Measurements from ENCODE around the gene SHROOM4.

Gene SHROOM4

DNA sequence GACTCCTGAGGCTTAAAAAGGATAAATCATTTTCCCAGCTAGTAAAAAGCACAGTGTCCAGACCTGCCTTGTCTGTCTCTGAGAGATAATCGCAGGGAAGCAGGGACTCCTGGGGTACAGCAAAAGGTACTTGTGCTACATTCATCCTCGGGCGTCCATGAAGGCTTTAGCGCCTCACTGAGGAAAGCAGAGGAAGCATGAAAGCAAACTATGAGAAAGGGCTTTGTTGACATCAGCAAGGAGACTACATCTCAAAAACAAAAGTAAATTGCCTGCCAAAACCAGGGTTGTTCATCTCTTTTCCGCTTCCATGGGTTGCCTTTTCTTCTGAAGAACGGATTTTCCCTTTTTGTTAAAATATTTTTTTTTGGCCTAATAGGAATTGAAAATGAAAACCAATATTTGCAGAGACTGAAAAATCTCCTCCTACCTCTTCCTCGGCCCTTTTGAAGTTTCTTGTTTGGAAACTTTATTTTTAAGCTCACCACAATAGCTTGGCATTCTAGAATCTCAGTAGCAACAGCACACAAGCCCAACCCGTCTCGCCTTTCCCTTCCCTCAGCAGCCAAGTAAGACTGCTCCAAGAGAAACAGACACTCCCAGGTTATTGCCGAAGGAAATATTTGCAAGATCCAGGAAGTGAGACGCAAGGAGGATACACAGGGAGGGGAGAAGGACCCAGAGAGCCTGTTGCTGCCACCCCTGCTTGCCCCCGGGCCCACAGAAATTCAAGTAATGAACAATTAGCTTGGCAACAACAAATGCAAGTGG lies 195.0 kb downstream of the SHROOM4 start:
- DNase-seq (ENCODE audit: low spot score) = no peak

DNA sequence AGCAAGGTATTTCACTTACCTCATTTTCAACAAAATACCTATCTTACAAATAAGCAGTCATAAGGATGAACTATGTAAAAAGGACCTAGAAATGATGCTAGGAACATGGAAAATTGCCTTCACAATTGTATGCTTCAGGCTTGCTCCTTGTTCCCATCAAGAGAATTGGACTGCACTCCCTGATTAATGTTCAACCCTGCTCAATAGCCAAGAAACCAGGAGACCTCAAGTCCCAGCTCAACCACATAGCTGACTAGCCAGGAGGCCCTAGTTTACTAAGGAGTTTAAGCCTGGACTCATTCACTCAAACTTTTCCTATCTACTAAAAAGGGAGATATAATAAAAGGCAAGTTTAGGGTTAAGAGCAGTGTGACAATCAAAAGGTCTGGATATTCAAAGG lies 196.8 kb downstream of the SHROOM4 start:
- DNase-seq (ENCODE audit: low spot score) = no peak

DNA sequence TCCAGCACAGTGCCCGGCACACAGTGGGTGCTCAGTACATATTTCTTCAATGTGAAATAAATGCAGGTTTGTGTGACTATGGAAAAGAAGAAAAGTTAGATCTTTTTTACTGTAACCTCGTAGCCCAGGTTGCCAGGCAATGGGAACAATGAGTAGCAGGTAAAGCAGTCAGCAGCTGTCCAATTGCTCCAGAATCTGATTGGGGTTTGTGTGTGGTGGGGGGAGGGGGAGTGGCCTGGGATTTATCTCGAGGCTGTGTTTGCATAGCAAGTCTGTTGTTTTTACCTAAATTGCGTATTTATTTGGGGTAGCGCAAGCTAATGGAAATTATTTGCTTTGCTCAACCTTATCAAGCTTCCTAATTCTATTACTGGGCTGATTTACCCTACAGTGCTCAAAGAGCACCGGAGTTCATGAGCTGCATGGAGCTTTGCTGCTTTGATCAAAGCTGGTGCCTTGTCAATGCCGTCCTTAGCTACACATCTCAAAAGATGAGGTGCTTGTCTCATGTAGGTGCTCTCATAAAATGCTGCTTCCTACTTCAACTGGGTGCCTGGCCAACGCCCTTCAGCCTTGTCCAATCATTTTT lies 198.3 kb downstream of the SHROOM4 start:
- no peak for DNase-seq (ENCODE audit: low spot score)

DNA sequence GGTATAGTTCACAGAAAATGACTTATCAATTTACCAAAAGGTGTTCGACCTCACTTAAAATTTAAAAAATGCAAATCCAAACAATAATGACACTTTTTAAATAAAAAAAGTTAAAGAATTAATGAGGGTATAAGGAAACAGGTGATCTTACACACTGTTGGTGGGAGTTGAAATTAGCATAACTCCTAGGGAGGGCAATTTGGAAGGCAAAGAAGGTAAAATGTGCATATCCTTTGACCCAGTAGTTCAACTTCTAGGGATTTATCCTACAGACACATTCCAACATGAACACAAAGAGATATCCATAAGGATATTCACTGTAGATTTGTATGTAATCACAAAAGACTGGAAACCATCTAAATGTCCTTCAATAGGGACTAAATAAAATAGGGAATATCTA lies 199.5 kb downstream of the SHROOM4 start:
- DNase-seq (ENCODE audit: low spot score) = no peak

DNA sequence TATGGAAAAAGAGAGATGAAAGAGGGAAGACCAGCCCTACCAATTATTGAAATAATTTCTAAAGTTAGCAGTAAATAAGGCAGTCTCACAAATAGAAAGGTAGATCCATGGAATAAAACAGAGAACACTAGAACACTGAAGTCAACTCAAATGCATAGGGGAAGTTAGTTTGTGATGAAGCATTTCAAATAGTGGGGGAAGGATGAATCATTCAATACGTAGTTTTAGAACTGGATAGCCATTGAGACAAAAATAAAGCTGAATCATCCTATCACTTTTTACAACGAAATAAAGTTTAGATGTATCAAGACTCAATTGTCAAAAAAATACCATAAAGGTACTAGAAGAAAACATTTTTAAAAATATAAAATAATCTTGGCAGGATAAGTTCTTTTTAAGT lies 200.1 kb downstream of the SHROOM4 start:
- DNase-seq (ENCODE audit: low spot score) = no peak

DNA sequence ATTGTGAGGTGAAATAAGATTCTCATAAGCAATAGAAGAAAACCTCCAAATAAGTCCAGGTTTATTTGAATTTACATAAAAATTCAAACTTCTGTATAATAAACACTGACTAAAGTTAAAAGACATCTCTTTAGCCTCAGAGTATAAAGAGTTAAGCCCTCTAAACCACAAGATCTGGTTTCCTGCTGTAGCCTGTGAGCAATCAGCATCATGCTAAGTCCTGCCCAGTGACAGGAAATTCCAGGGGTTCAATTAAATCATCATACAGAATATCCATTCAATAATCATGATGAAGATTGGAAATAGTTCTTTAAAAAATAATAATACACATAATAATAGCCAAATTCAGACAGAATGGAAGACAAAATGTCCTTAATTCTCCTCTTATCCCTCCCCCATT lies 204.2 kb downstream of the SHROOM4 start:
- no peak for DNase-seq (ENCODE audit: low spot score)

DNA sequence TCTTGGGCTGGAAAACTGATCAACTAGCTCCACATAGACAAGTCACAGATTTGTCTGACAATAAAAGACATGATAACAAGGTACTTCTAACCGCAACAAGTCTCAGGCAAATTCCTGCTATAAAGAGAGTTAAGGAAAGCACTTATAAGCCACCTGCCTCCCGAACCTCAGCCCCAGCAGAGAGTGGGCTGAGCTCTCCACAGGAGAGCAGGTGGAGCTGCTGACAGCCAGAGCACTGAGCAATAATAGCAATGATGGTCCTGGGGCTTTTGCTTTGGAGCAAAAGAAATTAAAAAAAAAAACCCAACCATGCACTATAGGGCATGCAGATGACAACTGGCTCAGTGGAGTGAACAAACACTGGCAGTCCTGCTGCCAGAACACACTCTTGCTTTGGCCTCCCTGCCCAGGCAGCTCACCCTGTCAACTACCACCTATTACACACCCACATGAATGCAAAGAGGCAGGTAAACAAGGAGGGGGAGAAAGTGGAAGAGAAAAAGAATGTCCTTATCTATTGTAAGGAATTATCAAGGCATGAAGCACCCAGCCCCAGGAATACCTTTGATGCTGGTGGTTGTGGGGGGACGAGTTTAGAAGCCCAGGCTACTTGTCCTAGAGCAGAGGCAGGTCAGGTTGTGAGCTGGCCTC lies 207.6 kb downstream of the SHROOM4 start:
- DNase-seq (ENCODE audit: low spot score) = no peak

DNA sequence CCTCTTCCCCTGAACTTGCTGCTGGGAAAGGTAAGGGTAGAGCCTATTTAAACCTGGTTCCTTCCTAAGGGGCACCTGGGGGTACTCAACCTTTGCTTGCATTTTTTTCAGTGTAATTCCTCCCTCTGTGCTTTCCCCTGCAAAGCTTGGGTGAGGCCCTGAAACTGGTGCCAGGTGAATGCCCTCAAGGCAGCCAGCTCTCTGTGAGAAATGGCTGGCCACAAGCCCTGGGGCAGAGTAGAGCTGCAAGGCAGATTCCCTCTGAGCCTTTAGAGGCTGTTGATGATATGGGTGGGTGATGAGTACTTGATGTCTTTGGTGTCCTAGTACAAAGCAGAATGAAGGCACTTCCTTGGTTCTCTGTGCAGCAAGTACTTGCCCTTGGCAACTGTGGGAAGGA lies 217.9 kb downstream of the SHROOM4 start:
- DNase-seq (ENCODE audit: low spot score) = no peak

DNA sequence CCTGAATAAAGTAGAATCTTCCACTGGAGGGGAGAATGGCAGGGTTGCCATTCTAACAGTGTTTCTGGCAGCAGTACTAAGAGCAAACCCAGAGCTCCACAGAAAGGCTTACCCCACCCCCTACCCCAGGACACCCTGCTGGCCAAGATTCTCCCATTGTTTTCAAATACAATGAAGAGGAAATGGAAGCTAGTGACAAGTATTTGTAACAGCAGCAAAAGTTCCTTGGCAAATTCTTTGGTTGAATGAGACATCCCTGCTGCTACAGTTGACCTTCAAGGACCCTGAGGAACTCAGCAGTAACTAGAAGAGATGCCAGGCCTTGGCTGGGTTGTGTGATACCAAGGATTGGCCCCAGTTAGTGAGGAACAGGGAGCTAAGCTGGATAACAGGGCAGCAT lies 219.2 kb downstream of the SHROOM4 start:
- DNase-seq (ENCODE audit: low spot score) = no peak

DNA sequence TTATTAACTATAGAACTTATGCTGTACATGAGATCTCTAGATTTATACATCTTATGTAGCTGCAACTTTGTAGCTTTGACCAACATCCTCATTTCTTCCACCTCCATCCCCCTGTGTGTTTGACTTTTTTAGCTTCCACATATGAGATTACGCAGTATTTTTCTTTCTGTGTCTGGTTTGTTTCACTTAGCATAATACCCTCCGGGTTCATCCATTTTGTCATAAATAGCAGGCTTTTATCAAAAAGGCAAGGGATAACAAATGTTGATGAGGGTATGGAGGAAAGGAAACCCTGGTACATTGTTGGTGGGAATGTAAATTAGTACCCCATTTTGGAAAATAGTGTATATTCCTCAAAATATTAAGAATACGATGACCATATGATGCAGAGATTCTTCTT lies 227.0 kb downstream of the SHROOM4 start:
- DNase-seq (ENCODE audit: low spot score) = no peak

DNA sequence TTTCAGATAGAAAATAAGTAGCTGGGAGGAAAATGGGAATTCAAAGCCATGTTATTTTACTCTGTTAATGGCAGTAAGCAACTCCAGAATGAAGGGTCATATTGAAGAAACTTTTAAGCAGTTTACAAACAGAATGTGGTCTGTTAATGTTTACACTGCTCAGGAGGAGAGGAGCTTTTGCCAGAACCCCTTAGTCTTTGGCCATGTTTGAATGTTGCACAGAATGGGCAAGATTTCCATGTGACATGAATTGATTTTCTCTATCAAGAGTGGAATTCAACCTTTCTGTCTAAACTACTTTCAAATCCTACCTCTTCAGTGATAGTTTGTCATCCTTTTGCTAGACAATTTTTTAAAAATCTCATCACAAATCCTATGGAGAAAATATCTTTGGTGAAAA lies 227.6 kb downstream of the SHROOM4 start:
- no peak for DNase-seq (ENCODE audit: low spot score)

DNA sequence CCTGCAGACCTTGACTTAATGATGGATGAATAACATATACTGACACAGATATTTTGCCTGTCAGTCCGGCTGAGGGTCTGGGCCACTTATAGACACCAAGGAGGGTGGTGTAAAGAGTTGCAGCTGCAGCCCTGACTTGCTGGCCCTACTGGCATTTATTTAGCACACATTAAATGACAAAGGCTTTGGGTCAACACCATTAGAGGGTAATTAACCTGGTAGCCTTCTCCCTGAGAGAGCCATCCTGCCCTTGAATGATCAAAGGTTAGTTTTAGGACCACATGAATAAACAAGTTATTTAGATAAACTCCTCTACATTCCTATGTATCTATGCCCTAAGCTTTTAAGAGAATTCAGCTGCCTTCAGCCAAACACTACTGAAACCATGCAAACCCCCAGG lies 232.6 kb downstream of the SHROOM4 start:
- no peak for DNase-seq (ENCODE audit: low spot score)

DNA sequence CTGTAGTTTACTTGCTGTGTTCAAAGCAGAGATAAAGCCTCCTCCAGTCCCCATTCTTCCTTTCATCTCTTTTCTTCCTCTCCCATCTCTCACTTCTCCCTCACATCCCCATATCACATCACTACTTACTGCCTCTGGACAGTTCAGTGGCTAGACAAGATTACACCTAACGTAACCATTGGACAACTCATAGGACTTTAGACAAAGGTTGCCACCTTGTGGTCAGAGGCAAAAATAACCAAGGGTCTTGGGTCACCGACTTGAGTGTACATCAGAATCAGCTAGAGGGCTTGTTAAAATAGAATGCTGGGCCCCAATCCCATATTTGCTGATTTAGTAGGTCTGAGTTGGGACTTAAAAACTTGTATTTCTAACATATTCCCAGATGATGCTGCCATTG lies 234.0 kb downstream of the SHROOM4 start:
- DNase-seq (ENCODE audit: low spot score) = no peak

DNA sequence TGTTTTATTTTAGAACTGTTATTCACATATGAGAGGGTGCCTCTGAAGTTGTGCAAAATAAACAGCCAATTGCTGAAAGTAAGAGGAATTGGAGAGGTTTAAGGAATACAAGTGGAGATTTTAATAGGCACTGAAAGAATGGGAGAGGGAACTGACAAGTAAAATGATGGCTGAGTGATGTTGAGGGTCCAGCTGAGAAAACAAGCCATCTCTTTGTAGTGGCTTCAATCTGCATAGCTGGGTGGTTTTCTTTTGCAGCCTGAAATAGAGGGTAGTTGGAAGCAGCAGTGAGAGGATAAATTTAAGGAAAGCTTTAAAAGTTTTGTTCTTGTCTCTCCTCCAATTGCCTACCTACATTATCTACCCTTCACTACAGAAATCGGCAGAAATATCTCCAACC lies 236.7 kb downstream of the SHROOM4 start:
- no peak for DNase-seq (ENCODE audit: low spot score)

DNA sequence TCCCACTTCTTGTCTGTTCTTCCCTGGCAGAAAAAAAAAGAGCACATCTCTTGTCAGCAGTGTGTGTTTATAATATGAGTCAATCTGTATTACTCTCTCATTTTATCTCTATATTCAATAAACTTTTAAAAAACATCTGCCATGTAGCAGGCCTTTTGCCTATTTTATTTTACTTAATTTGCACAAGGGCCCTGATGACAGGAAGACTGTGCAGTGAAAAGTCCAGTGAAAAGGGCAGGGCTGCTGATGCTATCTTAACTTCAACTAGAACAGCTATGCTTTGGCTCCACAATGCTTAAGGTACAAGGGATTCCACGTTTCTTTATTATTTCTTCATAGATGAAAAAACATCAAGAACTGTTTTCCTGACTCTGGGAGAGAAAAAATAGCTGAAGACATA lies 246.4 kb downstream of the SHROOM4 start:
- no peak for DNase-seq (ENCODE audit: low spot score)

DNA sequence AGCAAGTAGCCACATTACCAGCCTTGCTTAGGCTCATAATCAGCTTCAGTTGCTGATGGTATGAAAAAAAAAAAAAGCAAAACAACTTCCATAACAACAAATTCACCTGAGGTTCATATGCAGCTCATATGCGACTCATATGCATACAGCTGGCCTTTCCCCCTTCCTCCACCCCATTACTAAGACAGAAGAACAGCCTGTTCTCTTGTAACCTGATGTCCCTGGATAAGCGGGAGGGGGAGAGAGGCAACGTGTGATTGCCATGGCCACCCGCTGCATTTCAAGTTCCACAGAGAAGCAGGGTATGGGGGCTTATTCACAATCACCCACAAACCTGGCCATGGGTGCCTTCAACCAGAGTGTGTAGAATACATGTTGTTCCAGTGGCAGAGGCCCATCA lies 248.3 kb downstream of the SHROOM4 start:
- DNase-seq (ENCODE audit: low spot score) = no peak
